Measurements from ENCODE around the gene TAF1. TPM values are rescaled to one million over a fixed set of nuclear protein-coding genes. Genes with fewer than 3 reads are reported as not detected.
"Not testable (repeated sequence)": the region's sequence is repeated elsewhere in the genome, so short reads cannot be mapped to it uniquely, and the experiment has no call there.

Gene TAF1
- total and polyA plus RNA-seq, 2 experiments from 2014 or later: 6.7 to 26.9 TPM

DNA sequence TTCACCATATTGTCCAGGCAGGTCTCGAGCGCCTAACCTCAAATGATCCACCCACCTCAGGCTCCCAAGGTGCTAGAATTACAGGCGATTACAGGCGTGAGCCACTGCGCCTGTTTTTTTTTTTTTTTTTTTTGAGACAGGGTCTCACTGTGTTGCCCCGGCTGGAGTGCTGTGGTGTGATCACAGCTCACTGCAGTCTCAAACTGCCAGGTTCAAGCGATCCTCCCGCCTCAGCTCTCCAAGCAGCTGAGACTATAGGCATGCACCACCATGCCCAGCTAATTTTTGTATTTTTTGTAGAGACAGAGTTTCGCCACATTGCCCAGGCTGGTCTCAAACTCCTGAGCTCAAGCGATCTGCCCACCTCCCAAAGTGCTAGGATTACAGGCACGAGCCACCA is 41.7 kb upstream of the TAF1 start:
- not testable (repeated sequence) for H3K9me2 ChIP-seq (ENCODE audit: insufficient read depth); H4K20me1 ChIP-seq (replicated peaks; ENCODE audit: insufficient read depth); H3K79me2 ChIP-seq (replicated peaks; ENCODE audit: insufficient read depth); H3K27me3 ChIP-seq (ENCODE audit: insufficient read depth); H3K36me3 ChIP-seq (ENCODE audit: insufficient read depth); ATAC-seq; H3K4me2 ChIP-seq; H3K4me3 Mint-ChIP-seq; H2AFZ ChIP-seq; H3K4me1 Mint-ChIP-seq; DNase-seq (ENCODE audit: low spot score); H3K27me3 Mint-ChIP-seq (ENCODE audit: insufficient read depth, low read depth, poor library complexity); H3F3A ChIP-seq (replicated peaks; ENCODE audit: low read depth); H3K27ac Mint-ChIP-seq; H3K4me3 ChIP-seq; H3K27ac ChIP-seq (ENCODE audit: low read depth); H3K4me1 ChIP-seq (ENCODE audit: insufficient read depth)
- peaks cover 15% of the 10 kb centered on the region; the same call in 2 of the 3 replicates for H3K9me3 Mint-ChIP-seq
- peaks cover 27% of the 10 kb centered on the region for H3K36me3 Mint-ChIP-seq (ENCODE audit: low read depth)

DNA sequence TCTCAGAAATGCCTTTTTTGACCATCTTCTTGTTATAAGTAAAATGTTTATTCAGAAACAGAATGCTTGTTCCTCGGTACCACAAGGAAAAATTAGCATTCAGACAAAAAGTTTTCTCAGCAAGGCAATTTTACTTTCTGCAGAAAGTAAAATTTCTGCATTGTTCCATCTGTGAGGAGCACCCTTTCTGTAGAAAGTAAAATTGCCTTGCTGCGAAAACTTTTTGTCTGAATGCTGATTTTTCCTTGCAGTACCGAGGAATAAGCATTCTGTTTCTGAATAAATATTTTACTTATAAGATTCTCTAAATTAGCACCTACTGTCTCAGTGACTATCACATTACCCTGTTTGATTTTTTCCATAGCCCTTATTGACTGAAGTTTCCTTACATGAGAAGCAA is 39.8 kb upstream of the TAF1 start:
- H4K20me1 ChIP-seq (replicated peaks; ENCODE audit: insufficient read depth): no peaks in the 10 kb centered on the region
- Mint-ChIP-seq H3K4me3 (no peak overlapping the region), H3K4me1 (no peaks in the 10 kb centered on the region), H3K9me3 (peaks cover 15% of the 10 kb centered on the region; the same call in 2 of the 3 replicates), H3K27ac (no peak overlapping the region), H3K36me3 (ENCODE audit: low read depth) (peaks cover 24% of the 10 kb centered on the region), H3K27me3 (ENCODE audit: insufficient read depth, low read depth, poor library complexity) (no peaks in the 10 kb centered on the region)
- H3K9me2 ChIP-seq (ENCODE audit: insufficient read depth): no peaks in the 10 kb centered on the region
- DNase-seq (ENCODE audit: low spot score): no peak
- no peaks in the 10 kb centered on the region for H3K36me3 ChIP-seq (ENCODE audit: insufficient read depth)
- no peaks in the 10 kb centered on the region for H3K4me1 ChIP-seq (ENCODE audit: insufficient read depth)
- no peak for ATAC-seq
- H3K27ac ChIP-seq (ENCODE audit: low read depth): no peak overlapping the region
- no peak overlapping the region for H3K4me2 ChIP-seq
- H2AFZ ChIP-seq: no peak overlapping the region
- no peaks in the 10 kb centered on the region for H3K79me2 ChIP-seq (replicated peaks; ENCODE audit: insufficient read depth)
- TF ChIP-seq, protein P1, sequence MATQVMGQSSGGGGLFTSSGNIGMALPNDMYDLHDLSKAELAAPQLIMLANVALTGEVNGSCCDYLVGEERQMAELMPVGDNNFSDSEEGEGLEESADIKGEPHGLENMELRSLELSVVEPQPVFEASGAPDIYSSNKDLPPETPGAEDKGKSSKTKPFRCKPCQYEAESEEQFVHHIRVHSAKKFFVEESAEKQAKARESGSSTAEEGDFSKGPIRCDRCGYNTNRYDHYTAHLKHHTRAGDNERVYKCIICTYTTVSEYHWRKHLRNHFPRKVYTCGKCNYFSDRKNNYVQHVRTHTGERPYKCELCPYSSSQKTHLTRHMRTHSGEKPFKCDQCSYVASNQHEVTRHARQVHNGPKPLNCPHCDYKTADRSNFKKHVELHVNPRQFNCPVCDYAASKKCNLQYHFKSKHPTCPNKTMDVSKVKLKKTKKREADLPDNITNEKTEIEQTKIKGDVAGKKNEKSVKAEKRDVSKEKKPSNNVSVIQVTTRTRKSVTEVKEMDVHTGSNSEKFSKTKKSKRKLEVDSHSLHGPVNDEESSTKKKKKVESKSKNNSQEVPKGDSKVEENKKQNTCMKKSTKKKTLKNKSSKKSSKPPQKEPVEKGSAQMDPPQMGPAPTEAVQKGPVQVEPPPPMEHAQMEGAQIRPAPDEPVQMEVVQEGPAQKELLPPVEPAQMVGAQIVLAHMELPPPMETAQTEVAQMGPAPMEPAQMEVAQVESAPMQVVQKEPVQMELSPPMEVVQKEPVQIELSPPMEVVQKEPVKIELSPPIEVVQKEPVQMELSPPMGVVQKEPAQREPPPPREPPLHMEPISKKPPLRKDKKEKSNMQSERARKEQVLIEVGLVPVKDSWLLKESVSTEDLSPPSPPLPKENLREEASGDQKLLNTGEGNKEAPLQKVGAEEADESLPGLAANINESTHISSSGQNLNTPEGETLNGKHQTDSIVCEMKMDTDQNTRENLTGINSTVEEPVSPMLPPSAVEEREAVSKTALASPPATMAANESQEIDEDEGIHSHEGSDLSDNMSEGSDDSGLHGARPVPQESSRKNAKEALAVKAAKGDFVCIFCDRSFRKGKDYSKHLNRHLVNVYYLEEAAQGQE (IDR thresholded peaks at IDR 0.05; ENCODE audit: unreplicated experiment): no peak
- TF ChIP-seq ZNF114 (CRISPR knock-in tag; IDR thresholded peaks at IDR 0.05): no peak
- no peak for TF ChIP-seq CREB1 (CRISPR knock-in tag; IDR thresholded peaks at IDR 0.05; ENCODE audit: low read depth)
- TF ChIP-seq STAT1 (IDR thresholded peaks at IDR 0.05; ENCODE audit: unreplicated experiment): no peak
- TF ChIP-seq, protein P2, sequence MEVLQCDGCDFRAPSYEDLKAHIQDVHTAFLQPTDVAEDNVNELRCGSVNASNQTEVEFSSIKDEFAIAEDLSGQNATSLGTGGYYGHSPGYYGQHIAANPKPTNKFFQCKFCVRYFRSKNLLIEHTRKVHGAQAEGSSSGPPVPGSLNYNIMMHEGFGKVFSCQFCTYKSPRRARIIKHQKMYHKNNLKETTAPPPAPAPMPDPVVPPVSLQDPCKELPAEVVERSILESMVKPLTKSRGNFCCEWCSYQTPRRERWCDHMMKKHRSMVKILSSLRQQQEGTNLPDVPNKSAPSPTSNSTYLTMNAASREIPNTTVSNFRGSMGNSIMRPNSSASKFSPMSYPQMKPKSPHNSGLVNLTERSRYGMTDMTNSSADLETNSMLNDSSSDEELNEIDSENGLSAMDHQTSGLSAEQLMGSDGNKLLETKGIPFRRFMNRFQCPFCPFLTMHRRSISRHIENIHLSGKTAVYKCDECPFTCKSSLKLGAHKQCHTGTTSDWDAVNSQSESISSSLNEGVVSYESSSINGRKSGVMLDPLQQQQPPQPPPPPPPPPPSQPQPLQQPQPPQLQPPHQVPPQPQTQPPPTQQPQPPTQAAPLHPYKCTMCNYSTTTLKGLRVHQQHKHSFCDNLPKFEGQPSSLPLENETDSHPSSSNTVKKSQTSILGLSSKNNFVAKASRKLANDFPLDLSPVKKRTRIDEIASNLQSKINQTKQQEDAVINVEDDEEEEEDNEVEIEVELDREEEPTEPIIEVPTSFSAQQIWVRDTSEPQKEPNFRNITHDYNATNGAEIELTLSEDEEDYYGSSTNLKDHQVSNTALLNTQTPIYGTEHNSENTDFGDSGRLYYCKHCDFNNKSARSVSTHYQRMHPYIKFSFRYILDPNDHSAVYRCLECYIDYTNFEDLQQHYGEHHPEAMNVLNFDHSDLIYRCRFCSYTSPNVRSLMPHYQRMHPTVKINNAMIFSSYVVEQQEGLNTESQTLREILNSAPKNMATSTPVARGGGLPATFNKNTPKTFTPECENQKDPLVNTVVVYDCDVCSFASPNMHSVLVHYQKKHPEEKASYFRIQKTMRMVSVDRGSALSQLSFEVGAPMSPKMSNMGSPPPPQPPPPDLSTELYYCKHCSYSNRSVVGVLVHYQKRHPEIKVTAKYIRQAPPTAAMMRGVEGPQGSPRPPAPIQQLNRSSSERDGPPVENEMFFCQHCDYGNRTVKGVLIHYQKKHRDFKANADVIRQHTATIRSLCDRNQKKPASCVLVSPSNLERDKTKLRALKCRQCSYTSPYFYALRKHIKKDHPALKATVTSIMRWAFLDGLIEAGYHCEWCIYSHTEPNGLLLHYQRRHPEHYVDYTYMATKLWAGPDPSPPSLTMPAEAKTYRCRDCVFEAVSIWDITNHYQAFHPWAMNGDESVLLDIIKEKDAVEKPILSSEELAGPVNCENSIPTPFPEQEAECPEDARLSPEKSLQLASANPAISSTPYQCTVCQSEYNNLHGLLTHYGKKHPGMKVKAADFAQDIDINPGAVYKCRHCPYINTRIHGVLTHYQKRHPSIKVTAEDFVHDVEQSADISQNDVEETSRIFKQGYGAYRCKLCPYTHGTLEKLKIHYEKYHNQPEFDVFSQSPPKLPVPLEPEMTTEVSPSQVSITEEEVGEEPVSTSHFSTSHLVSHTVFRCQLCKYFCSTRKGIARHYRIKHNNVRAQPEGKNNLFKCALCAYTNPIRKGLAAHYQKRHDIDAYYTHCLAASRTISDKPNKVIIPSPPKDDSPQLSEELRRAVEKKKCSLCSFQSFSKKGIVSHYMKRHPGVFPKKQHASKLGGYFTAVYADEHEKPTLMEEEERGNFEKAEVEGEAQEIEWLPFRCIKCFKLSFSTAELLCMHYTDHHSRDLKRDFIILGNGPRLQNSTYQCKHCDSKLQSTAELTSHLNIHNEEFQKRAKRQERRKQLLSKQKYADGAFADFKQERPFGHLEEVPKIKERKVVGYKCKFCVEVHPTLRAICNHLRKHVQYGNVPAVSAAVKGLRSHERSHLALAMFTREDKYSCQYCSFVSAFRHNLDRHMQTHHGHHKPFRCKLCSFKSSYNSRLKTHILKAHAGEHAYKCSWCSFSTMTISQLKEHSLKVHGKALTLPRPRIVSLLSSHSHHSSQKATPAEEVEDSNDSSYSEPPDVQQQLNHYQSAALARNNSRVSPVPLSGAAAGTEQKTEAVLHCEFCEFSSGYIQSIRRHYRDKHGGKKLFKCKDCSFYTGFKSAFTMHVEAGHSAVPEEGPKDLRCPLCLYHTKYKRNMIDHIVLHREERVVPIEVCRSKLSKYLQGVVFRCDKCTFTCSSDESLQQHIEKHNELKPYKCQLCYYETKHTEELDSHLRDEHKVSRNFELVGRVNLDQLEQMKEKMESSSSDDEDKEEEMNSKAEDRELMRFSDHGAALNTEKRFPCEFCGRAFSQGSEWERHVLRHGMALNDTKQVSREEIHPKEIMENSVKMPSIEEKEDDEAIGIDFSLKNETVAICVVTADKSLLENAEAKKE (CRISPR knock-in tag; IDR thresholded peaks at IDR 0.05): no peak
- no peak for TF ChIP-seq JUNB (IDR thresholded peaks at IDR 0.05; ENCODE audit: unreplicated experiment)
- no peaks in the 10 kb centered on the region for H3K27me3 ChIP-seq (ENCODE audit: insufficient read depth)
- H3F3A ChIP-seq (replicated peaks; ENCODE audit: low read depth): no peaks in the 10 kb centered on the region
- no peak overlapping the region for H3K4me3 ChIP-seq

DNA sequence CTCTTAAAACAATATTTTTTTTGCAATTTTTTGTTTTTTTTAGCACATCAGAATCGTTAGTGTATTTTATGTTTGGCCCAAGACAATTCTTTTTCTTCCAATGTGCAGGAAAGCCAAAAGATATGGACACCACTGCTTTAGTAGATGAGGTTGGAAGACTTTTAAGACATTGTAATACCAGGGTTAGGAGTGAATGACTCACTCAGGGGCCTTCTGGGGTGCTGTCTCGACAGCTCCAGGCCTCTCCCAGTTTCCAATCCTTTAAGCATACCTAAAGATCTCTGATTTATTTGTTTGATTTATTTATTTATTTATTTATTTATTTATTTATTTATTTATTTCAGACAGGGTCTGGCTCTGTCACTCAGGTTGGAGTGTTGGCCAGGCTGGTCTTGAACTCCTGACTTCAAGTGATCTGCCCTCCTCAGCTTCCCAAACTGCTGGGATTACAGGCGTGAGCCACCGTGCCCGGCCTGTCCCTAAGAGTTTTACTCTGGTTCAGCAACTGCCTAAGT is 16.9 kb upstream of the TAF1 start:
- not testable (repeated sequence) for H3K4me3 ChIP-seq; H3K9me3 Mint-ChIP-seq; H3K36me3 ChIP-seq (ENCODE audit: insufficient read depth); H3K9me2 ChIP-seq (ENCODE audit: insufficient read depth); H3K36me3 Mint-ChIP-seq (ENCODE audit: low read depth); H3F3A ChIP-seq (replicated peaks; ENCODE audit: low read depth); H3K4me1 ChIP-seq (ENCODE audit: insufficient read depth); H2AFZ ChIP-seq; H4K20me1 ChIP-seq (replicated peaks; ENCODE audit: insufficient read depth); H3K27ac ChIP-seq (ENCODE audit: low read depth); H3K27ac Mint-ChIP-seq; H3K4me1 Mint-ChIP-seq; H3K27me3 Mint-ChIP-seq (ENCODE audit: insufficient read depth, low read depth, poor library complexity); H3K79me2 ChIP-seq (replicated peaks; ENCODE audit: insufficient read depth); H3K4me3 Mint-ChIP-seq; ATAC-seq; H3K4me2 ChIP-seq; H3K27me3 ChIP-seq (ENCODE audit: insufficient read depth); DNase-seq (ENCODE audit: low spot score)
